ENCODE measurements around the gene GLYR1.

- no peak for TF ChIP-seq GATA3 (IDR thresholded peaks at IDR 0.05; ENCODE audit: low read depth, low read length)
- no peak for TF ChIP-seq GATA2 (IDR thresholded peaks at IDR 0.05; ENCODE audit: low read depth, low read length)
Observed at GRCh38 chr16:4846901-4847773, at the start of gene GLYR1, which contains the start of gene UBN1.

All from SH-SY5Y (cell line).